HG03159 (cell line): Measurements from ENCODE around the gene HIF1A.
A peak's percentile ranks its signal among the peaks of the same experiment; 100 is the strongest.

Experiments
- ATAC-seq: cut with Tn5 transposase; IDR thresholded peaks from one replicate; pipeline ENCODE4 v1.9.1; 2021; ENCODE audit warnings: mild to moderate bottlenecking, moderate library complexity; ENCODE audit not compliant: unreplicated experiment

HIF1A gene

GRCh38 chr14:61769893-61770292, 74.6 kb downstream of the HIF1A start:
- no peak for ATAC-seq

- no peak for ATAC-seq
These were observed 79.5 kb downstream of the HIF1A start for GRCh38 chr14:61774861-61775260.

GRCh38 chr14:61780125-61780524, 84.8 kb downstream of the HIF1A start:
- ATAC-seq: peak; percentile 63

- ATAC-seq: no peak
These were observed 102.0 kb downstream of the HIF1A start for GRCh38 chr14:61797309-61797708.
